Measurements from ENCODE around the gene TYW1.
"Not testable (repeated sequence)": the region's sequence is repeated elsewhere in the genome, so short reads cannot be mapped to it uniquely, and the experiment has no call there.

The TYW1 gene

GRCh38 chr7:67018940-67019339, 22.3 kb downstream of the TYW1 start:
- WGBS, 2 experiments = 85 to 86% methylated on average over 7 of the region's 7 CpGs
- Histone ChIP-seq H3K36me3 (ENCODE audit: control insufficient read depth, insufficient read depth, low read length) (peaks cover 14% of the 10 kb centered on the region), H3K4me3 (ENCODE audit: insufficient read depth, low read depth, low read length) (no peak overlapping the region), H3K27me3 (ENCODE audit: control insufficient read depth, insufficient read depth, low read length, poor library complexity, severe bottlenecking) (no peaks in the 10 kb centered on the region), H3K9me3 (ENCODE audit: control insufficient read depth, low read length) (no peaks in the 10 kb centered on the region), H3K27ac (ENCODE audit: insufficient read depth, low read depth, low read length, poor library complexity, severe bottlenecking) (no peak overlapping the region), H3K4me1 (ENCODE audit: control insufficient read depth, insufficient read depth, low read length) (no peaks in the 10 kb centered on the region)

DNA sequence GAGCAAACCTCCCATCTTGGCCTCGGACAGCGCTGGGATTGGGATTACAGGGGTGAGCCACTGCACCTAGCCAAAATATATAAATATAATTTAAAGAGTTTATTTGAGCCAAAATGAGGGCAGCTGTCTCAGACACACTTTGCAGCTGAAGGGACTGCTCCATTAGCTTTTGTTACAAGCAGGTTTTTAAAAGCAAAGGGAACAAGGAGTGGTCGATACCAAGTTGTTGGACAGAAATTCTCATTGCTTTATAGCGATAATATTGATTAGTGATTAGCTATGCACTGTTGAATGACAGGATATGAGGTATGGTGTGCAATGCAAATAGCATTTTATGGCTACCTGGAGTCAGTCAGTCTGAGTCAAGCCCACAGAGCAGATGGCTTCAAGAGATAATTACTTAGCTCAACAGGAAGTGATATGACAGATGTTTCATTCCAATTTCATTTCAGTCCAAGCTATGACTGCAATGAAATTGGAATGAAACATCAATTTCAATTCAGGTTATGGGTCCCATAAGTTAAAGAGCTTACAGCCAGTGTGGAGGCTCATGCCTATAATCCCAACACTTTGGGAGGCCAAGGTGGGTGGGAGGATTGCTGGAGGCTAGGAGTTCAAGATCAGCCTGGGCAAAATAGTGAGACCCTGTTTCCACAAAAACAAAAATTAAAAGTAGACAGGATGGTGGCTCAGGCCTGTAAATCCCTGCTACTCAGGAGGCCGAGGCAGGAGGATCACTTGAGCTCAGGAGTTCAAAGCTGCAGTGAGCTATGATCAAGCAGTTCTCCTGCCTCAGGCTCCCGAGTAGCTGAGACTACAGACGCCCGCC, 23.1 kb downstream of the TYW1 start:
- H3K27me3 ChIP-seq (ENCODE audit: control insufficient read depth, insufficient read depth, low read length, poor library complexity, severe bottlenecking) = no peaks in the 10 kb centered on the region
- H3K27ac ChIP-seq (ENCODE audit: insufficient read depth, low read depth, low read length, poor library complexity, severe bottlenecking) = no peak overlapping the region
- H3K4me3 ChIP-seq (ENCODE audit: insufficient read depth, low read depth, low read length) = no peak overlapping the region
- 82 to 83% methylated on average over 8 of the region's 8 CpGs for WGBS, 2 experiments
- no peaks in the 10 kb centered on the region for H3K9me3 ChIP-seq (ENCODE audit: control insufficient read depth, low read length)
- no peaks in the 10 kb centered on the region for H3K4me1 ChIP-seq (ENCODE audit: control insufficient read depth, insufficient read depth, low read length)
- peaks cover 14% of the 10 kb centered on the region for H3K36me3 ChIP-seq (ENCODE audit: control insufficient read depth, insufficient read depth, low read length)

- 92 to 93% methylated on average over 7 of the region's 7 CpGs for WGBS, 2 experiments
- Histone ChIP-seq H3K27me3 (ENCODE audit: control insufficient read depth, insufficient read depth, low read length, poor library complexity, severe bottlenecking) (no peaks in the 10 kb centered on the region), H3K9me3 (ENCODE audit: control insufficient read depth, low read length) (no peaks in the 10 kb centered on the region), H3K36me3 (ENCODE audit: control insufficient read depth, insufficient read depth, low read length) (peaks cover 14% of the 10 kb centered on the region), H3K27ac (ENCODE audit: insufficient read depth, low read depth, low read length, poor library complexity, severe bottlenecking) (no peak overlapping the region), H3K4me1 (ENCODE audit: control insufficient read depth, insufficient read depth, low read length) (no peaks in the 10 kb centered on the region), H3K4me3 (ENCODE audit: insufficient read depth, low read depth, low read length) (no peak overlapping the region)
Observed at GRCh38 chr7:67021260-67021659, 24.6 kb downstream of the TYW1 start.

DNA sequence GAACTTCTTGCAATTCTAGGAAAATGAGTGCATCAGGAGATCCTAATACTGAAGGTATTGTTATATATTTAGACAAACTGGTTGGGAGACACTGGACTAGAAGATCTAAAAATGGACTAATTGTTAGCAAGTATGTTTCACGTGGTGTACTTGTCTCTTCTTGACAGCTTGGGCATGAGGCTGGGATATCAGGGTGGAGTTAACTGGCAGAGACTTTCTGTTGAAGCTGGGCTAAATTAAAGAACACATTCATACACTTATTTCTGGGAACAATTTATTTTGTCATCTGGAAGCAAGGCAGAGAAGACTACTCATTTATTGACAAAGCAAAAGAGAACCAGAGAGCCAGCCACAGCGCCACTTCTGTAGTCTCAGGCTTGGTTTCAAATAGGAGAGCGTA, 25.9 kb downstream of the TYW1 start:
- no peaks in the 10 kb centered on the region for H3K27me3 ChIP-seq (ENCODE audit: control insufficient read depth, insufficient read depth, low read length, poor library complexity, severe bottlenecking)
- no peak overlapping the region for H3K27ac ChIP-seq (ENCODE audit: insufficient read depth, low read depth, low read length, poor library complexity, severe bottlenecking)
- H3K4me1 ChIP-seq (ENCODE audit: control insufficient read depth, insufficient read depth, low read length) = no peaks in the 10 kb centered on the region
- 96 to 98% methylated on average over 3 of the region's 3 CpGs for WGBS, 2 experiments
- H3K9me3 ChIP-seq (ENCODE audit: control insufficient read depth, low read length) = no peaks in the 10 kb centered on the region
- no peak overlapping the region for H3K4me3 ChIP-seq (ENCODE audit: insufficient read depth, low read depth, low read length)
- H3K36me3 ChIP-seq (ENCODE audit: control insufficient read depth, insufficient read depth, low read length) = peaks cover 14% of the 10 kb centered on the region

DNA sequence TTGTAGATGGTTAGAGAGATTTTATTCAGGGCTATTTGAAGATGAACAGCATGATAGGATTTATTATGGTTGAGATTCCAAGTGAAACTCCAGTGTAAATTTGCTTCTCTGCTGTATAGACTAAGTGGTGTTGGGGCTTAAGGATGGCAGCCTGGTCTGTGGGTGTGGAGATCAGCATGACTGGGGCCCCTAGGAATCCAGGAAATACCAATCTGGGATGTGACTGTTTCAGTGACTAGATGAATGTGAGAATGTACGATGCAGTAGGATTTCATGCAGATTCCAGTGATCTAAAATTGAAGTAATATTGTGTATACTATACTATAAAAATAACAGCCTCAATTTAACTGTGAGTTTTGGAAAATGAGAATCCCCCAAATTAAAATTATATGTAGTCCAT, 28.8 kb downstream of the TYW1 start:
- 100% methylated on average over 1 of the region's 1 CpG; no CpG with 5 or more reads in 1 of the 2 experiments for WGBS, 2 experiments
- H3K27ac ChIP-seq (ENCODE audit: insufficient read depth, low read depth, low read length, poor library complexity, severe bottlenecking); H3K9me3 ChIP-seq (ENCODE audit: control insufficient read depth, low read length); H3K27me3 ChIP-seq (ENCODE audit: control insufficient read depth, insufficient read depth, low read length, poor library complexity, severe bottlenecking); H3K4me1 ChIP-seq (ENCODE audit: control insufficient read depth, insufficient read depth, low read length); H3K4me3 ChIP-seq (ENCODE audit: insufficient read depth, low read depth, low read length): not testable (repeated sequence)
- H3K36me3 ChIP-seq (ENCODE audit: control insufficient read depth, insufficient read depth, low read length) = peaks cover 12% of the 10 kb centered on the region

DNA sequence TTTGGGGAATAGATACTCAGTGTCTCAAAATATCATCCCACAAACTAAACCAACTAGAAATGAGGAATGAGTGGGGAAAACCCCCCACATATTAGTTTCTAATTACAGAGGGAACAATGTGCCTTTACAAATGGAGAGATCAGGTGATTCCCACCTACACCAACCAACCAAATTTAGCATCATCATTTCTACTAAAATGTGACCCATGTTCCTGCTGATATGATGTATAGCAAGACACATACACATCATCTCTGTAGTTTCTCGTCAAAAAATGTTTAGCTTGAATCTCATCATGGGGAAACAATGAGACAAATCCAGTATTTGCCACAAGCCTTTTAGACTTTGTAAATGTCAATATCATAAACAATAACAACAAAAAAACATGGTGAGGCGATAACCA, 35.1 kb downstream of the TYW1 start:
- H3K4me3 ChIP-seq (ENCODE audit: insufficient read depth, low read depth, low read length); H3K27ac ChIP-seq (ENCODE audit: insufficient read depth, low read depth, low read length, poor library complexity, severe bottlenecking); H3K36me3 ChIP-seq (ENCODE audit: control insufficient read depth, insufficient read depth, low read length); H3K27me3 ChIP-seq (ENCODE audit: control insufficient read depth, insufficient read depth, low read length, poor library complexity, severe bottlenecking); H3K9me3 ChIP-seq (ENCODE audit: control insufficient read depth, low read length); H3K4me1 ChIP-seq (ENCODE audit: control insufficient read depth, insufficient read depth, low read length): not testable (repeated sequence)
- WGBS, 2 experiments = 100% methylated on average over 1 of the region's 2 CpGs

- H3K4me3 ChIP-seq (ENCODE audit: insufficient read depth, low read depth, low read length) = no peak overlapping the region
- H3K36me3 ChIP-seq (ENCODE audit: control insufficient read depth, insufficient read depth, low read length) = peaks cover 9% of the 10 kb centered on the region
- no peaks in the 10 kb centered on the region for H3K9me3 ChIP-seq (ENCODE audit: control insufficient read depth, low read length)
- no peak overlapping the region for H3K27ac ChIP-seq (ENCODE audit: insufficient read depth, low read depth, low read length, poor library complexity, severe bottlenecking)
- no peaks in the 10 kb centered on the region for H3K4me1 ChIP-seq (ENCODE audit: control insufficient read depth, insufficient read depth, low read length)
- H3K27me3 ChIP-seq (ENCODE audit: control insufficient read depth, insufficient read depth, low read length, poor library complexity, severe bottlenecking) = no peaks in the 10 kb centered on the region
- WGBS, 2 experiments = 94 to 95% methylated on average over 5 of the region's 5 CpGs
Observed at GRCh38 chr7:67033251-67033650, 36.6 kb downstream of the TYW1 start.

GRCh38 chr7:67036432-67037395, 40.1 kb downstream of the TYW1 start:
- not testable (repeated sequence) for H3K9me3 ChIP-seq (ENCODE audit: control insufficient read depth, low read length); H3K4me3 ChIP-seq (ENCODE audit: insufficient read depth, low read depth, low read length); H3K4me1 ChIP-seq (ENCODE audit: control insufficient read depth, insufficient read depth, low read length); H3K27me3 ChIP-seq (ENCODE audit: control insufficient read depth, insufficient read depth, low read length, poor library complexity, severe bottlenecking); H3K36me3 ChIP-seq (ENCODE audit: control insufficient read depth, insufficient read depth, low read length); H3K27ac ChIP-seq (ENCODE audit: insufficient read depth, low read depth, low read length, poor library complexity, severe bottlenecking)
- 92 to 93% methylated on average over 9 to 10 of the region's 10 CpGs for WGBS, 2 experiments

DNA sequence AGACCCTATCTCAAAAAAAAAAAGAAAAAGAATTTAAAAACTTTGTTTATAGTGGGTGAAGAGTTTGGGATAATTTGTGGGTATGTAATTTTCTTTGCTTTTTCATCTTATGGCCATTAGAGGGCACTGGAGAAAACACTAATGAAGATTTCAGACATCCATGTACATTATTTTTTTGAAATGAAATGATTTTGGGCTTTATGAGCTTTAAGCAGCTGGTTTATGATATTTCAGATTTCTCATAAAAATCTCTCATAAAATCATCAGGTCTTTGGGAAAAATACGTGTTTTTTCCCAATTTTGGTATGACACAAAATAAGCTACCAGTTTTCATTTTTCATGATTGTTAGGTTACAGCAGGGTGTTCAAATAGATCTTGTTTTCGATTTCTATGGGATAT, 44.2 kb downstream of the TYW1 start:
- H3K9me3 ChIP-seq (ENCODE audit: control insufficient read depth, low read length); H3K4me1 ChIP-seq (ENCODE audit: control insufficient read depth, insufficient read depth, low read length); H3K27me3 ChIP-seq (ENCODE audit: control insufficient read depth, insufficient read depth, low read length, poor library complexity, severe bottlenecking); H3K36me3 ChIP-seq (ENCODE audit: control insufficient read depth, insufficient read depth, low read length); H3K27ac ChIP-seq (ENCODE audit: insufficient read depth, low read depth, low read length, poor library complexity, severe bottlenecking); H3K4me3 ChIP-seq (ENCODE audit: insufficient read depth, low read depth, low read length): not testable (repeated sequence)
- WGBS, 2 experiments = 50 to 59% methylated on average over 2 of the region's 2 CpGs

- WGBS, 2 experiments = 96 to 98% methylated on average over 5 of the region's 5 CpGs
- H3K27ac ChIP-seq (ENCODE audit: insufficient read depth, low read depth, low read length, poor library complexity, severe bottlenecking) = not testable (repeated sequence)
Observed at GRCh38 chr7:67042781-67043558, 46.3 kb downstream of the TYW1 start.

More at GRCh38 chr7:67042781-67043558, 46.3 kb downstream of the TYW1 start:
- H3K4me1 ChIP-seq (ENCODE audit: control insufficient read depth, insufficient read depth, low read length); H3K4me3 ChIP-seq (ENCODE audit: insufficient read depth, low read depth, low read length); H3K27me3 ChIP-seq (ENCODE audit: control insufficient read depth, insufficient read depth, low read length, poor library complexity, severe bottlenecking); H3K9me3 ChIP-seq (ENCODE audit: control insufficient read depth, low read length); H3K36me3 ChIP-seq (ENCODE audit: control insufficient read depth, insufficient read depth, low read length): not testable (repeated sequence)
